ENCODE data around the gene XYLT1.
"Not testable (repeated sequence)": the region's sequence is repeated elsewhere in the genome, so short reads cannot be mapped to it uniquely, and the experiment has no call there.

The XYLT1 gene

GRCh38 chr16:17511340-17511739, 40.6 kb upstream of the XYLT1 start:
- no peak for DNase-seq (ENCODE audit: low spot score)
- TF ChIP-seq CTCF (IDR thresholded peaks at IDR 0.05; ENCODE audit: extremely low read depth, insufficient read depth, missing control alignments), result no peak
- in situ Hi-C loops (cut with MboI; ENCODE audit: low pct_unique_long_range_greater_than_20kb, low sequenced_read_pairs, unreplicated experiment), result no loop called here

- in situ Hi-C loops (cut with MboI; ENCODE audit: low pct_unique_long_range_greater_than_20kb, low sequenced_read_pairs, unreplicated experiment), result no loop called here
- TF ChIP-seq CTCF (IDR thresholded peaks at IDR 0.05; ENCODE audit: extremely low read depth, insufficient read depth, missing control alignments), result no peak
- DNase-seq (ENCODE audit: low spot score), result no peak
These were observed 39.8 kb upstream of the XYLT1 start for GRCh38 chr16:17510567-17510966.

DNA sequence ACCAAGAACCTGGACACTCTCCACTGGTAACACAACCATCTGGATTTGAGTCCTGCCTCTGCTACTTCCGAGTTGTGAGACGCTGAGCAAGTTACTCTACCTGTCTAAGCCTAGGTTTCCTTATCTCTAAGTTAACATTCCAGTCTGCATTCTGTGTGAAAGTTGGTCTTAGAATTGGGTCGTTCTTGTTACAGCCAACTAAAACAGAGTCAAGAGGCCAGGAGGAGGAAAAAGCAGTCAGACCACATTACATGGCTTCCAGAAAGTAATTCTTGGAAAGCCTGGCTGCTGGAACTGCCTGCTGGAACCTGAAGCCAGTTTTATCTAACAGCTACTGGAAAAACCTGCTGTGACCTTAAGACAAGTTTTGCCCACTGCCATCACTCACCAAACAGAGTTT, 38.4 kb upstream of the XYLT1 start:
- in situ Hi-C loops (cut with MboI; ENCODE audit: low pct_unique_long_range_greater_than_20kb, low sequenced_read_pairs, unreplicated experiment), result no loop called here
- no peak for DNase-seq (ENCODE audit: low spot score)
- no peak for TF ChIP-seq CTCF (IDR thresholded peaks at IDR 0.05; ENCODE audit: extremely low read depth, insufficient read depth, missing control alignments)

DNA sequence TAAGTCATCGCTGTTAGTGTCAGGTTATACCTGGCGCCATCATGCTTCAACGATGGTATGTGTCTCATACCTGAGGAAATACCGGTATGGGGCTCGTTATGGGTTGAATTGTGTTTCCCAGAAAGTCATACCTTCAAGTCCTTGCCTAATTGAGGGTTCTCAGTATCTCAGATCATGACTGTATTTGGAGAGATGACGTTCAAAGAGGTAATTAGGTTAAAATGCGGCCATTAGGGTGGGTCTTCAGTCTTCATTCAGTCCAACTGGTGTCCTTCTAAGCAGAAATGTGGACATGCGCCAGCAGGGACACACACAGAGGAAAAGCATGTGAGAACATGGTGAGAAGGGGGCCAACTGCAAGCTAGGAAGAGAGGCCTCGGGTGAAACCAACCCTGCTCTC, 37.5 kb upstream of the XYLT1 start:
- in situ Hi-C loops (cut with MboI; ENCODE audit: low pct_unique_long_range_greater_than_20kb, low sequenced_read_pairs, unreplicated experiment), result no loop called here

DNA sequence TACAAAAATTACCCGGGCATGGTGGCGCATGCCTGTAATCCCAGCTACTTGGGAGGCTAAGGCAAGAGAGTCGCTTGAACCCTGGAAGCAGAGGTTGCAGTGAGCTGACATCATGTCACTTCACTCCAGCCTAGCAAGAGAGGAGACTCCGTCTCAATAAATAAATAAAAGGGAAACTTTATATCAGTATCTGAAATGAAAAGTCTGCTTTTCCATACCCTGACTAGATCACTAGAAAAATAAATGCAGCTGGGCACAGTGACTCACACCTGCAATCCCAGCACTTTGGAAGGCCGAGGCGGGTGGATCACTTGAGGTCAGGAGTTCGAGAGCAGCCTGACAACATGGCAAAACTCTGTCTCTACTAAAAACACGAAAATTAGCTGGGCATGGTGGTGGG, 36.8 kb upstream of the XYLT1 start:
- DNase-seq (ENCODE audit: low spot score); in situ Hi-C loops (cut with MboI; ENCODE audit: low pct_unique_long_range_greater_than_20kb, low sequenced_read_pairs, unreplicated experiment): not testable (repeated sequence)

More for the DNA sequence above, 37.5 kb upstream of the XYLT1 start:
- no peak for DNase-seq (ENCODE audit: low spot score)
- no peak for TF ChIP-seq CTCF (IDR thresholded peaks at IDR 0.05; ENCODE audit: extremely low read depth, insufficient read depth, missing control alignments)

- in situ Hi-C loops (cut with MboI; ENCODE audit: low pct_unique_long_range_greater_than_20kb, low sequenced_read_pairs, unreplicated experiment); DNase-seq (ENCODE audit: low spot score): not testable (repeated sequence)
These were observed 35.1 kb upstream of the XYLT1 start for GRCh38 chr16:17505828-17506227.

GRCh38 chr16:17504050-17504449, 33.3 kb upstream of the XYLT1 start:
- in situ Hi-C loops (cut with MboI; ENCODE audit: low pct_unique_long_range_greater_than_20kb, low sequenced_read_pairs, unreplicated experiment), result no loop called here
- no peak for DNase-seq (ENCODE audit: low spot score)
- no peak for TF ChIP-seq CTCF (IDR thresholded peaks at IDR 0.05; ENCODE audit: extremely low read depth, insufficient read depth, missing control alignments)

DNA sequence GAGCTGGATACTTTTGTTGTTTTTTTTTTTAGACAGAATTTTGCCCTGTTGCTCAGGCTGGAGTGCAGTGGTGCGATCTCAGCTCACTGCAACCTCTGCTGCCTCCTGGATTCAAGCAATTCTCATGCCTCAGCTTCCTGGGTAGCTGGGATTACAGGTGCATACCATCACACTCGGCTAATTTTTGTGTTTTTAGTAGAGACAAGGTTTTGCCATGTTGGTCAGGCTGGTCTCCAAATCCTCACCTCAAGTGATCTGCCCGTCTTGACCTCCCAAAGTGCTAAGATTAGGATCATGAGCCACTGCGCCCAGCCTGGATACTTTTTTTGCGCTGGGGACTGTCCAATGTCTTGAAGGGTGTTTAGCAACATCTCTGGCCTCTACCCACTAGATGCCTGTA, 32.6 kb upstream of the XYLT1 start:
- TF ChIP-seq CTCF (IDR thresholded peaks at IDR 0.05; ENCODE audit: extremely low read depth, insufficient read depth, missing control alignments), result no peak
- in situ Hi-C loops (cut with MboI; ENCODE audit: low pct_unique_long_range_greater_than_20kb, low sequenced_read_pairs, unreplicated experiment), result no loop called here
- DNase-seq (ENCODE audit: low spot score), result no peak

All from GM13977 (cell line).